Measurements from ENCODE around the gene FMN1. TPM values are rescaled to one million over a fixed set of nuclear protein-coding genes. Genes with fewer than 3 reads are reported as not detected.

The FMN1 gene
- total RNA-seq, 2 donors from 2014 or later: 0.60 to 1.1 TPM

- Mint-ChIP-seq H3K27ac (no peak overlapping the region), H3K9me3 (peaks cover 5% of the 10 kb centered on the region), H3K36me3 (ENCODE audit: low read depth) (no peaks in the 10 kb centered on the region), H3K27me3 (ENCODE audit: insufficient read depth) (peaks cover 2% of the 10 kb centered on the region), H3K4me1 (no peaks in the 10 kb centered on the region), H3K4me3 (no peak overlapping the region)
- Histone ChIP-seq H3K27me3 (ENCODE audit: control insufficient read depth, insufficient read depth, low read length, poor library complexity, severe bottlenecking) (no peaks in the 10 kb centered on the region), H3K4me1 (ENCODE audit: control insufficient read depth, insufficient read depth, low read length) (no peaks in the 10 kb centered on the region), H3K36me3 (ENCODE audit: control insufficient read depth, insufficient read depth, low read length) (no peaks in the 10 kb centered on the region), H3K27ac (ENCODE audit: low read depth, low read length) (no peak overlapping the region), H3K9me3 (ENCODE audit: control insufficient read depth, low read length) (no peaks in the 10 kb centered on the region), H3K4me3 (ENCODE audit: low read length) (no peak overlapping the region), H3K9ac (ENCODE audit: extremely low read depth, low read length, poor library complexity, severe bottlenecking) (no peak overlapping the region)
- 71 to 93% methylated on average over 2 of the region's 2 CpGs for WGBS, 2 experiments (ENCODE audit: insufficient coverage in 1 of 2, insufficient read length in 1 of 2)
- DNase-seq: no peak
- TF ChIP-seq, protein P1, sequence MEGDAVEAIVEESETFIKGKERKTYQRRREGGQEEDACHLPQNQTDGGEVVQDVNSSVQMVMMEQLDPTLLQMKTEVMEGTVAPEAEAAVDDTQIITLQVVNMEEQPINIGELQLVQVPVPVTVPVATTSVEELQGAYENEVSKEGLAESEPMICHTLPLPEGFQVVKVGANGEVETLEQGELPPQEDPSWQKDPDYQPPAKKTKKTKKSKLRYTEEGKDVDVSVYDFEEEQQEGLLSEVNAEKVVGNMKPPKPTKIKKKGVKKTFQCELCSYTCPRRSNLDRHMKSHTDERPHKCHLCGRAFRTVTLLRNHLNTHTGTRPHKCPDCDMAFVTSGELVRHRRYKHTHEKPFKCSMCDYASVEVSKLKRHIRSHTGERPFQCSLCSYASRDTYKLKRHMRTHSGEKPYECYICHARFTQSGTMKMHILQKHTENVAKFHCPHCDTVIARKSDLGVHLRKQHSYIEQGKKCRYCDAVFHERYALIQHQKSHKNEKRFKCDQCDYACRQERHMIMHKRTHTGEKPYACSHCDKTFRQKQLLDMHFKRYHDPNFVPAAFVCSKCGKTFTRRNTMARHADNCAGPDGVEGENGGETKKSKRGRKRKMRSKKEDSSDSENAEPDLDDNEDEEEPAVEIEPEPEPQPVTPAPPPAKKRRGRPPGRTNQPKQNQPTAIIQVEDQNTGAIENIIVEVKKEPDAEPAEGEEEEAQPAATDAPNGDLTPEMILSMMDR (conservative IDR thresholded peaks at IDR 0.05): no peak
These were observed 437.1 kb downstream of the FMN1 start for GRCh38 chr15:32757426-32757825.

DNA sequence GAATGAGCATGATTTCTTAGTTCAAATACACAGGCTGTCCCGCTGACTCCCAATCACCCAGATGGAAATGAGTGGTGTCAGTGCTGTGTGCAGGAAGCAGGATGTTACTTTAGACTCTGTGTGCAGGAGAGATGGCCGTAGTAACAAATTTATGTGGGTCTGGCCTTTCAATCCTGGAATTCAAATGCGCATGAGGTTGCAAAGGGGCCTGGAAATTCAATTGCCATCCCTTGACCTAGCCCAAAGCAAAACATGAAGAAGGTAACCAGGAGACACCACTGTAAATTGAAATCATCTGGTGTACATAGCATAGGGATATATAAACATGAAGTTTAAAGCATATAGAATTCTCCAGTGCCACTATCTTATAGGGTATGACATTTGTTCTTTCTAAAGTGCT, 443.5 kb downstream of the FMN1 start:
- H3K36me3 Mint-ChIP-seq (ENCODE audit: low read depth): no peaks in the 10 kb centered on the region
- no peaks in the 10 kb centered on the region for H3K4me1 Mint-ChIP-seq
- Histone ChIP-seq H3K9ac (ENCODE audit: extremely low read depth, low read length, poor library complexity, severe bottlenecking) (no peak overlapping the region), H3K27ac (ENCODE audit: low read depth, low read length) (no peak overlapping the region), H3K4me3 (ENCODE audit: low read length) (no peak overlapping the region), H3K4me1 (ENCODE audit: control insufficient read depth, insufficient read depth, low read length) (no peaks in the 10 kb centered on the region), H3K36me3 (ENCODE audit: control insufficient read depth, insufficient read depth, low read length) (no peaks in the 10 kb centered on the region), H3K27me3 (ENCODE audit: control insufficient read depth, insufficient read depth, low read length, poor library complexity, severe bottlenecking) (no peaks in the 10 kb centered on the region), H3K9me3 (ENCODE audit: control insufficient read depth, low read length) (no peaks in the 10 kb centered on the region)
- H3K27me3 Mint-ChIP-seq (ENCODE audit: insufficient read depth): no peaks in the 10 kb centered on the region
- H3K27ac Mint-ChIP-seq: no peak overlapping the region
- TF ChIP-seq, protein P1 (conservative IDR thresholded peaks at IDR 0.05): no peak
- WGBS, 2 experiments (ENCODE audit: insufficient coverage in 1 of 2, insufficient read length in 1 of 2): 60 to 61% methylated on average over 3 of the region's 3 CpGs
- H3K9me3 Mint-ChIP-seq: no peaks in the 10 kb centered on the region
- H3K4me3 Mint-ChIP-seq: no peak overlapping the region
- DNase-seq: no peak

DNA sequence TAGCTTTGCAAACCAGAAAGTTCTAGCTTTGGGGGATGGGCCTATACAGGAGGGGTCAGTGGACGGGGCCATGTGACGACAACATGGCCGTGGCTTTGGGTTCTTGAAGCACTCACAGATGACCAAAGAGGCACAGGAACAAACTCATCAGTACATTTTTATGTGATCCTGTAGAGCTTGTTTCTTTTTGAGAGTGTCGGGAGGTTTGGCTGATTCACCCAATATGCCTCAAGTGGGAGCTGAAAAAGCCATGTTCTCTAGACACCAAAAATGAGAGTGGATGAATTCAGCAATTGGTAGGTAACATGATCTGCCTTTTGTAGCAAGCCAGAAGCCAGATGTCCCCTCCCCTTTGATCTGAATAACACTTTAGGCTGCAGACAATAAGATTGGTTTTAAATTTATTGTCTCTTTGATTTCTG, 446.6 kb downstream of the FMN1 start:
- no peaks in the 10 kb centered on the region for H3K27me3 Mint-ChIP-seq (ENCODE audit: insufficient read depth)
- no peak overlapping the region for H3K27ac ChIP-seq (ENCODE audit: low read depth, low read length)
- no peaks in the 10 kb centered on the region for H3K36me3 ChIP-seq (ENCODE audit: control insufficient read depth, insufficient read depth, low read length)
- peaks cover 4% of the 10 kb centered on the region for H3K4me1 Mint-ChIP-seq
- WGBS, 2 experiments (ENCODE audit: insufficient coverage in 1 of 2, insufficient read length in 1 of 2): 98 to 100% methylated on average over 1 to 4 of the region's 4 CpGs
- no peaks in the 10 kb centered on the region for H3K27me3 ChIP-seq (ENCODE audit: control insufficient read depth, insufficient read depth, low read length, poor library complexity, severe bottlenecking)
- no peak overlapping the region for H3K27ac Mint-ChIP-seq
- no peak for DNase-seq
- H3K9ac ChIP-seq (ENCODE audit: extremely low read depth, low read length, poor library complexity, severe bottlenecking): no peak overlapping the region
- no peaks in the 10 kb centered on the region for H3K4me1 ChIP-seq (ENCODE audit: control insufficient read depth, insufficient read depth, low read length)
- H3K9me3 ChIP-seq (ENCODE audit: control insufficient read depth, low read length): no peaks in the 10 kb centered on the region
- no peak overlapping the region for H3K4me3 ChIP-seq (ENCODE audit: low read length)
- no peaks in the 10 kb centered on the region for H3K36me3 Mint-ChIP-seq (ENCODE audit: low read depth)
- peaks cover under 1% of the 10 kb centered on the region for H3K9me3 Mint-ChIP-seq
- TF ChIP-seq, protein P1 (conservative IDR thresholded peaks at IDR 0.05): no peak
- H3K4me3 Mint-ChIP-seq: no peak overlapping the region

Measured in endodermal cell (in vitro differentiated cells).